ENCODE data around the gene SRCAP. TPM values are rescaled to one million over a fixed set of nuclear protein-coding genes. Genes with fewer than 3 reads are reported as not detected.

SRCAP gene
- polyA plus RNA-seq, 1 of the 3 experiments (the other 2 are of a cell fraction): 5.6 TPM

GRCh38 chr16:30775392-30776188 is 76.6 kb downstream of the SRCAP start (continued):
- TF ChIP-seq CHD2 (IDR thresholded peaks at IDR 0.05; ENCODE audit: low read length, partially characterized antibody) (peak; percentile 71), USF1 (IDR thresholded peaks at IDR 0.05; ENCODE audit: borderline replicate concordance, low read depth) (no peak; the same call in 1 of the 2 replicates), REST (IDR thresholded peaks at IDR 0.05; ENCODE audit: low read depth, low read length) (peak; percentile 60; the same call in 1 of the 2 replicates), IRF3 (IDR thresholded peaks at IDR 0.05; ENCODE audit: low read depth, low read length) (no peak), CTCF (IDR thresholded peaks at IDR 0.05) (no peak), GATA2 (CRISPR knock-in tag; IDR thresholded peaks at IDR 0.05) (no peak), EZH2phosphoT487 (IDR thresholded peaks at IDR 0.05; ENCODE audit: borderline replicate concordance, low read depth) (no peak), MXI1 (IDR thresholded peaks at IDR 0.05; ENCODE audit: low read depth, low read length) (peak; percentile 97), FOSL2 (IDR thresholded peaks at IDR 0.05; ENCODE audit: borderline replicate concordance, low read depth) (peak; percentile 22; the same call in 1 of the 2 replicates), RFX5 (IDR thresholded peaks at IDR 0.05; ENCODE audit: low read length) (no peak), RXRA (IDR thresholded peaks at IDR 0.05; ENCODE audit: borderline replicate concordance, low read depth) (no peak), SIN3A (IDR thresholded peaks at IDR 0.05; ENCODE audit: borderline replicate concordance, low read depth, low read length) (peak; percentile 24; the same call in 1 of the 2 replicates)
